ENCODE data around the gene GNLY. TPM values are rescaled to one million over a fixed set of nuclear protein-coding genes. Genes with fewer than 3 reads are reported as not detected.

The GNLY gene
- total RNA-seq, 4 donors from 2014 or later = 1.7 to 15.3 (median 10.5) TPM; not detected in 1

DNA sequence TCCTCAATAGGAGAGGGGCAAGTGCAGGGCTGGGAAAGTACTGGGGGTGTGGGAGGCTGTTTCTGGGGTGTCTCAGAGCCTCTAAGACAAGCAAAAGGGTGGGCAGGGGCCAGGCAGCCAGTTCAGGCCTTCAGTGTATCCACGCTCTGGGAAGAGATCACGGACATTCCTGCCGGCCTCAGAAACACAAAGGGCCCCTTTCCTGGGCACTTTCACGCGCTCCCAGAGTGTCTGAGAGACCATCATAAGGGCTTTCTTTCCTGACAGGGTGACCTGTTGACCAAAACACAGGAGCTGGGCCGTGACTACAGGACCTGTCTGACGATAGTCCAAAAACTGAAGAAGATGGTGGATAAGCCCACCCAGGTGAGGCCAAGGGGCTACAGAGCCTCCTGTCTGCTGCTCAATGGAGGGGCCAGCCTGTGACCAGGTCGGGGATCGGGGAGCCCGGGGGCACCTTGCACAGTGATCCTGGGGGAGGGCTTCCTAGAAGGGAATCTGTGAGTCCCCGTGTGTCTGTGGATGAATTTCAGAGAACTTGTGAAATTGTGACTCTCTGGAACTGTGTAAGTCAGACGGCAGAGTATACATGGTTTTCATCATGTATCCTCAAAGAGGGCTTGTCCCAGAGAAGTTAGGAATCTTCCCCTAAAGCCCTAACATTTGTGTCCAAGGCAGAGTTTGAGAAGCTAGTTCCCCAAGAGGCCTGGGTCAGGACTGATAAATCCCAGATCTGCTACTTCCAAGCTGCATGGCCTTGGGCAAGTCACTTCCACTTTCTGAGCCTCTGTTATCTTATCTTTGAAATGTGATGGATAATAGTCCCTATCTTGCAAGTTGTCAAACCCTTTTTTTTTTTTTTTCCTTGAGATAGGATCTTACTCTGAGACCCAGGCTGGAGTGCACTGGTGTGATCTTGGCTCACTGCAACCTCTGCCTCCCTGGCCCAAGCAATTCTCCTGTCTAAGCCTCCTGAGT is 1.8 kb downstream of the GNLY start:
- no peak overlapping the region for H3K27ac ChIP-seq
- H3K4me3 ChIP-seq = no peak overlapping the region
- no peaks in the 10 kb centered on the region for H3K36me3 ChIP-seq
- H3K27me3 ChIP-seq = no peaks in the 10 kb centered on the region
- H3K4me1 ChIP-seq = no peaks in the 10 kb centered on the region
- TF ChIP-seq, protein P1, sequence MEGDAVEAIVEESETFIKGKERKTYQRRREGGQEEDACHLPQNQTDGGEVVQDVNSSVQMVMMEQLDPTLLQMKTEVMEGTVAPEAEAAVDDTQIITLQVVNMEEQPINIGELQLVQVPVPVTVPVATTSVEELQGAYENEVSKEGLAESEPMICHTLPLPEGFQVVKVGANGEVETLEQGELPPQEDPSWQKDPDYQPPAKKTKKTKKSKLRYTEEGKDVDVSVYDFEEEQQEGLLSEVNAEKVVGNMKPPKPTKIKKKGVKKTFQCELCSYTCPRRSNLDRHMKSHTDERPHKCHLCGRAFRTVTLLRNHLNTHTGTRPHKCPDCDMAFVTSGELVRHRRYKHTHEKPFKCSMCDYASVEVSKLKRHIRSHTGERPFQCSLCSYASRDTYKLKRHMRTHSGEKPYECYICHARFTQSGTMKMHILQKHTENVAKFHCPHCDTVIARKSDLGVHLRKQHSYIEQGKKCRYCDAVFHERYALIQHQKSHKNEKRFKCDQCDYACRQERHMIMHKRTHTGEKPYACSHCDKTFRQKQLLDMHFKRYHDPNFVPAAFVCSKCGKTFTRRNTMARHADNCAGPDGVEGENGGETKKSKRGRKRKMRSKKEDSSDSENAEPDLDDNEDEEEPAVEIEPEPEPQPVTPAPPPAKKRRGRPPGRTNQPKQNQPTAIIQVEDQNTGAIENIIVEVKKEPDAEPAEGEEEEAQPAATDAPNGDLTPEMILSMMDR (IDR thresholded peaks at IDR 0.05) = no peak
- TF ChIP-seq POLR2A (IDR thresholded peaks at IDR 0.05) = no peak
- no peak for DNase-seq
- no peaks in the 10 kb centered on the region for H3K9me3 ChIP-seq

DNA sequence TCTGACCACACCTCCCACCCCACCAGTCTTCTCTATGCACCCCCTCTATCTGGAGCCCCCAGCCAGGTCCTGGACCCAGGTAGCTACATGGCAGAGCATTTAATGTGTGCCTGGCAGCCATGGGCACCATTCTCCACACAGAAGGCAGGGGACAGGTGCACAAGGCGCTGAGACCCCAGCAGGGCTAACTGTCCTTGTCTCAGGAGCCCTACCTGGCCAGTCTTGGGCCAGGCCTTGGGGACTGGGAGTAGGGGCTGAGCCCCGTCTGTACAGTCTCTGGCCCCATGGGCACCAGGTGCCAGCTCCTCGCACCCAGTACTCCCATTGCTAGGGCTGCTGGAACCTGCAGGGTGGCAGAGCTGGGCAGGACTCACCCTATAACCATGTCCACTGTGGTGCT is 2.9 kb downstream of the GNLY start:
- Histone ChIP-seq H3K27ac (no peak overlapping the region), H3K27me3 (no peaks in the 10 kb centered on the region), H3K4me1 (no peaks in the 10 kb centered on the region), H3K36me3 (no peaks in the 10 kb centered on the region), H3K4me3 (no peak overlapping the region), H3K9me3 (no peaks in the 10 kb centered on the region)
- no peak for DNase-seq
- TF ChIP-seq POLR2A (IDR thresholded peaks at IDR 0.05) = no peak
- TF ChIP-seq, protein P1 (IDR thresholded peaks at IDR 0.05) = no peak

DNA sequence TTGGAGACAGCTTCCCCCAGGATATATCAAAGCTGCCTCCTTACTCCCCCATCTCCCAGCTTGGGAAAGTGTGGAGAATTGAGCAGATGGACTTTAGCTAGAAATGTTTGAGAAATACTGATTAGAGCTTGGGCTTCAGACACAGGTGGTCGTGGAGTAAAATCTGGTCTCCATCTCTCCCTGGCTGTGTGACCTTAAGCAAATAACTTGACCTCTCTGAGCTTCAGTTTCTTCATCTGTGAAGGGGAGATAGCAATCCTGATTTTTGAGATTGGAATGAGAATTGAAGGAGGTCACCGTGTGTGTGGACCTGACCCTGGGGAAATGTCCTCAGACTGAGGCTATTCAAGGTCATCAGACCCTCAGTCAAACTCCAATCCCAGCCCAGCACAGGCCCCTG is 3.6 kb downstream of the GNLY start:
- Histone ChIP-seq H3K4me1 (no peaks in the 10 kb centered on the region), H3K4me3 (no peak overlapping the region), H3K27ac (no peak overlapping the region), H3K9me3 (no peaks in the 10 kb centered on the region), H3K36me3 (no peaks in the 10 kb centered on the region), H3K27me3 (no peaks in the 10 kb centered on the region)
- DNase-seq = no peak
- TF ChIP-seq, protein P1 (IDR thresholded peaks at IDR 0.05) = no peak
- TF ChIP-seq POLR2A (IDR thresholded peaks at IDR 0.05) = no peak

DNA sequence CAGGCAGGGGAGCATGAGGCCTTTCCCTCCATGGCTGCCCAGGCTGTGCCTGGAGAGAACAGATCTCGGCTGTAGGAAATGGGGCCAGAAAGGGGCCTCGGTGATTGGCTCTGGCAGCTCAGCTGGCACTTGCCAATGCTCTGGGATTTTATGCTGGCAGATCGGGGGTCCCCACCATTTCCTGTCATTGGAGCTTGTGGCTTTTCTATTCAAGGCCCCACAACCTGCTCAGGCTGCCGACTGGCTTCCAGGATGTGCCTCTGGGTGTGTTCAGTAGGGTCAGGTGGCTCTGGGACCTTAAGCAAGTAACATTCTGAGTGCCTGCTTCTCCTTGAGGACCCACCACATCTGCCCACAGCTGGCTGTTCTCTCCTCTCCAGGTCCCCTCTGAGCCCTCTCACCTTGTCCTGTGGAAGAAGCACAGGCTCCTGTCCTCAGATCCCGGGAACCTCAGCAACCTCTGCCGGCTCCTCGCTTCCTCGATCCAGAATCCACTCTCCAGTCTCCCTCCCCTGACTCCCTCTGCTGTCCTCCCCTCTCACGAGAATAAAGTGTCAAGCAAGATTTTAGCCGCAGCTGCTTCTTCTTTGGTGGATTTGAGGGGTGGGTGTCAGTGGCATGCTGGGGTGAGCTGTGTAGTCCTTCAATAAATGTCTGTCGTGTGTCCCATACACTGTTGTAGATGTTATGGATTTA is 4.2 kb downstream of the GNLY start:
- H3K27me3 ChIP-seq = no peaks in the 10 kb centered on the region
- peak overlapping the region in 1 of 4 donors; percentile 25 for H3K27ac ChIP-seq
- H3K4me1 ChIP-seq = no peaks in the 10 kb centered on the region
- DNase-seq = no peak
- H3K9me3 ChIP-seq = no peaks in the 10 kb centered on the region
- H3K4me3 ChIP-seq = no peak overlapping the region
- H3K36me3 ChIP-seq = no peaks in the 10 kb centered on the region
- TF ChIP-seq, protein P1 (IDR thresholded peaks at IDR 0.05) = no peak
- TF ChIP-seq POLR2A (IDR thresholded peaks at IDR 0.05) = no peak

DNA sequence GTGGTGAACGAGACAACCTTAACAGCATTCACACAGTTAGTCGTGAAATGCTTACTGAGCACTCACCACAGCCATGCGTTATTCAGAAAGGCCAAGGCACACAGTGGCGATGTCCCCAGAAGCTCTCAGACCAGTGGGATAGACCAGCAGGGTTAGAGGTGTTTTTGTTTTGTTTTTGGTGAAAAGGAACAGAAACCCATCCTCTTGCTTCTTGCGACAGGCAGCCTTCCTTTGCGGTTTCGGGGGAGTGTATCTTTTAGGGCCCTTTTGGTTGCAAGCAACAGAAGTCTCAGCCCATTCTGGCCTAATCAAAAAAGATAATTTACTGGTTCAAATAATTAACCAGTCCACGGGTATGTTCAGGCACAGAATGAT is 4.7 kb downstream of the GNLY start:
- TF ChIP-seq, protein P1 (IDR thresholded peaks at IDR 0.05) = no peak
- no peak for TF ChIP-seq POLR2A (IDR thresholded peaks at IDR 0.05)
- Histone ChIP-seq H3K36me3 (no peaks in the 10 kb centered on the region), H3K4me1 (no peaks in the 10 kb centered on the region), H3K27ac (peak overlapping the region in 1 of 4 donors; percentile 25), H3K27me3 (no peaks in the 10 kb centered on the region), H3K4me3 (no peak overlapping the region), H3K9me3 (no peaks in the 10 kb centered on the region)
- DNase-seq = no peak

Measured in Peyer's patch (tissue), 4 donors.